Testis (tissue), 3 donors: ENCODE data around the gene ELMOD1. TPM values are rescaled to one million over a fixed set of nuclear protein-coding genes. Genes with fewer than 3 reads are reported as not detected.

Source experiments
- DNase-seq: peaks from one replicate; pipeline ENCODE4 v3.0.0-alpha.2; 2019
- H3K27ac ChIP-seq, 2 donors: fragments of 200-600 bp; sonication (generic); one replicate each; pipeline ENCODE4 v1.5.1; 2019
- H3K27me3 ChIP-seq: fragments of 200-600 bp; sonication (generic); one replicate; pipeline ENCODE4 v1.5.1; 2019
- H3K36me3 ChIP-seq: fragments of 200-600 bp; sonication (generic); one replicate; pipeline ENCODE4 v1.5.1; 2017; ENCODE audit warnings: low read depth; ENCODE audit errors: missing control alignments
- H3K4me1 ChIP-seq: fragments of 200-600 bp; sonication (generic); one replicate; pipeline ENCODE4 v1.5.1; 2019
- H3K4me3 ChIP-seq, 2 donors: fragments of 200-600 bp; sonication (generic); one replicate each; pipeline ENCODE4 v1.5.1; 2017 to 2019
- H3K9me3 ChIP-seq: fragments of 200-600 bp; sonication (generic); one replicate; pipeline ENCODE4 v1.5.1; 2017
- CTCF ChIP-seq, 3 experiments: fragments of 450-650 bp in 2 of 3; fragments of 200-600 bp in 1 of 3; sonication (generic) in 1 of 3; IDR thresholded peaks; one replicate each; pipeline ENCODE4 v1.5.1; 2016 to 2019; ENCODE audit warnings: antibody characterized with exemption in 3 of 3, mild to moderate bottlenecking in 2 of 3, moderate library complexity in 1 of 3
- POLR2A ChIP-seq: fragments of 450-650 bp; IDR thresholded peaks from one replicate; pipeline ENCODE4 v1.6.1; 2017; ENCODE audit warnings: antibody characterized with exemption, mild to moderate bottlenecking, moderate library complexity
- WGBS, 2 donors: methylation state at CpG; one replicate each; pipeline ENCODE4 v1.1.5; 2018; 5-methylcytosine and 5-hydroxymethylcytosine counted together
- intact Hi-C: fragments of 100-400 bp; cut with DNase I; formaldehyde crosslinking; loops from one replicate; pipeline ENCODE4 v1.15.1; 2023; ENCODE audit warnings: low total_unique reads
- polyA plus RNA-seq: library from polyadenylated mRNA; stranded (reverse); fragments of 350-450 nt; fragmentation: Illumina TruSeq; extraction: RNeasy Lipid Tissue Mini Kit (QIAGEN cat#74804); gene quantifications from one replicate; pipeline ENCODE4 v1.2.3, GENCODE V29; 2014; ENCODE audit warnings: low read depth, low replicate concordance; ENCODE audit not compliant: insufficient read depth
- total RNA-seq, 2 donors: library from RNA; depleted of rRNA; stranded (reverse); fragments of >200 nt; gene quantifications; one replicate each; pipeline ENCODE4 v1.2.3, GENCODE V29; 2016

The ELMOD1 gene
- total and polyA plus RNA-seq, 3 donors from 2014 or later: 5.6 to 11.1 (median 8.7) TPM

DNA sequence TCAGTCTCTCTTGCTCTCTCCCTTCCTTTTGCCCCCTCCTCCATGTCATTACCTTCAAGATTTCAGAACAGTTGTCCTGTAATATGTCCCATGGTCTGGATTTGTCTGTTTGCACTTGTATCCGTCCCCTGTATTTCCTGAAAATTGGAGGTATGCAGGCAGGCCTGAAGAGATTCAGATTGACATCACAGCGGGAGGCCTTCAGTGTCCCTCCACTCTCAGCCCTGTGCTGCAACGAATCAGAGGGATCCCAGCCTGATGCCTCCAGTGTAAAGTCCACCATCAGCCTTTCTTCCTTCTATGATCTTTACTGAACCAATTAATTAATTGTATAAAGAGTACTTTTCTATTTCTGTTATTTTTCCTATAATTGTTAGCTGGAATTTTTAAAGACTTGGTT, 57.3 kb downstream of the ELMOD1 start:
- Histone ChIP-seq H3K27me3 (no peaks in the 10 kb centered on the region), H3K4me3 (no peak overlapping the region), H3K9me3 (no peaks in the 10 kb centered on the region), H3K27ac (no peak overlapping the region), H3K36me3 (no peaks in the 10 kb centered on the region), H3K4me1 (no peaks in the 10 kb centered on the region)
- WGBS, 2 donors: 71 to 86% methylated on average over 3 of the region's 3 CpGs
- TF ChIP-seq CTCF (IDR thresholded peaks at IDR 0.05) (no peak), POLR2A (no peak)
- intact Hi-C loops: no loop called here
- no peak for DNase-seq

DNA sequence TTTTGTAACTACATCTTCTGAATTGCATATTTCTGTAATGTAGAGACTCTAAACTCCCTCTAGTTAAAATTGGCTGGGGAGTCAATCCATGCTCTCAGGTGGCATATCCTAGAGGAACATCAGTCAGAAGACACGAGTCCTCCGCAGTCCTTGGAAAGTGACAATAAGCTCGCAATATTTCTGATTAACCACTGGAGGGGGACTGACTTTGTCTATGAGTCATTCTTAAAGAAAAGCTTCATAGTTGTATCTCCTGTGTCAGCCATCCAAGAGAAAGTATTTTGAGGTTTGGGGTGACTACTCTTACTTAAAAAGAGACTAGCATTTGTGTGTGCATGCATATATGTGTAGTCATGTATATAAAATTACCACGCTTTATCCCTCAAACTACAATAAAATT, 60.7 kb downstream of the ELMOD1 start:
- intact Hi-C loops: no loop called here
- no peak overlapping the region for H3K4me3 ChIP-seq
- H3K27me3 ChIP-seq: no peaks in the 10 kb centered on the region
- H3K4me1 ChIP-seq: no peaks in the 10 kb centered on the region
- TF ChIP-seq POLR2A (no peak), CTCF (IDR thresholded peaks at IDR 0.05) (no peak)
- no peaks in the 10 kb centered on the region for H3K36me3 ChIP-seq
- no peak for DNase-seq
- H3K9me3 ChIP-seq: no peaks in the 10 kb centered on the region
- 72 to 92% methylated on average over 4 of the region's 4 CpGs for WGBS, 2 donors
- no peak overlapping the region for H3K27ac ChIP-seq

GRCh38 chr11:107653076-107653475, 62.1 kb downstream of the ELMOD1 start:
- no peak for DNase-seq
- TF ChIP-seq CTCF (IDR thresholded peaks at IDR 0.05) (no peak), POLR2A (no peak)
- Histone ChIP-seq H3K4me3 (no peak overlapping the region), H3K27ac (no peak overlapping the region), H3K9me3 (no peaks in the 10 kb centered on the region), H3K36me3 (no peaks in the 10 kb centered on the region), H3K4me1 (no peaks in the 10 kb centered on the region), H3K27me3 (no peaks in the 10 kb centered on the region)
- 82 to 97% methylated on average over 1 of the region's 1 CpG for WGBS, 2 donors
- intact Hi-C loops: no loop called here

DNA sequence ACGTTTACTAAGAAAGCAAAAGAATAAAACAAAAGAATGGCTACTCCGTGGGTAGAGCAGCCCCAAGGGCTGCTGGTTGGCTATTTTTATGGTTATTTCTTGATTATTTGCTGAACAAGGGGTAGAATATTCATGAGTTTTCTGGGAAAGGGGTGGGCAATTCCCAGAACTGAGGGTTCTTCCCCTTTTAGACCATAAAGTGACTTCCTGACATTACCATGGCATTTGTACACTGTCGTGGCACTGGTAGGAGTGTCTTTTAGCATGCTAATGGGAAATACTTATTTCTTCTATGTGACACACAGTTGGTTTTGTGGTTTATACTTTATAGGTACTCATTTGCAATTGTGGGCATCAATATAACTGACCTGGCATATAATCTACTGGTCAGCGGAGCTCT, 64.7 kb downstream of the ELMOD1 start:
- 74 to 75% methylated on average over 4 of the region's 4 CpGs for WGBS, 2 donors
- H3K4me1 ChIP-seq: no peaks in the 10 kb centered on the region
- H3K27ac ChIP-seq: no peak overlapping the region
- H3K9me3 ChIP-seq: no peaks in the 10 kb centered on the region
- intact Hi-C loops: no loop called here
- H3K36me3 ChIP-seq: no peaks in the 10 kb centered on the region
- TF ChIP-seq POLR2A: no peak
- no peak for TF ChIP-seq CTCF (IDR thresholded peaks at IDR 0.05)
- H3K27me3 ChIP-seq: no peaks in the 10 kb centered on the region
- no peak overlapping the region for H3K4me3 ChIP-seq
- DNase-seq: no peak

DNA sequence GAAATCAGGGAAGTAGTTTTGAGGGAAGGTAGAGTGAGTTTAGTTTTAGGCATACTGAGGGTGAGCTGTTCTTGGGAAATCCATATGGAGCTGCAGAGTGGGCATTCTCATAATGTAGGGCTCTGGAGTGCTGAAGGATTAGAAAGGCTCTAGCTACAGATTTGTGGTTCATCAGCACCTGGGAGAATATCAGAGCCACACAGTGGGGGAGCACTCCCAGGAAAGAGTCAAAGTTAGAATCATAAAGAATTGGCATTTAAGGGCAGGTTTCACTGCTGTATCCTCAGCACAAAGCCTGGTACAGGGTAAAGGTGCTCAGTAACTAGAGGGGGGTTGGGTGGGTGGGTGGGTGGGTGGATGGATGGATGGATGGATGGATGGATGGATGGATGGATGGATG, 68.4 kb downstream of the ELMOD1 start:
- DNase-seq: no peak
- H3K4me1 ChIP-seq: no peaks in the 10 kb centered on the region
- no peaks in the 10 kb centered on the region for H3K9me3 ChIP-seq
- H3K27me3 ChIP-seq: no peaks in the 10 kb centered on the region
- no peaks in the 10 kb centered on the region for H3K36me3 ChIP-seq
- intact Hi-C loops: no loop called here
- no peak for TF ChIP-seq CTCF (IDR thresholded peaks at IDR 0.05)
- TF ChIP-seq POLR2A: no peak
- H3K27ac ChIP-seq: no peak overlapping the region
- no peak overlapping the region for H3K4me3 ChIP-seq
